UCSD-AML1 (cell line): Measurements from ENCODE around the gene MBNL2.

ENCODE experiments used
- DNase-seq: peaks from one replicate; lab custom pipeline; 2025; ENCODE audit not compliant: unreplicated experiment; lab: John Stamatoyannopoulos, UW

MBNL2 gene

GRCh38 chr13:97319113-97319720 lies 97.1 kb downstream of the MBNL2 start:
- DNase-seq, result no peak

DNA sequence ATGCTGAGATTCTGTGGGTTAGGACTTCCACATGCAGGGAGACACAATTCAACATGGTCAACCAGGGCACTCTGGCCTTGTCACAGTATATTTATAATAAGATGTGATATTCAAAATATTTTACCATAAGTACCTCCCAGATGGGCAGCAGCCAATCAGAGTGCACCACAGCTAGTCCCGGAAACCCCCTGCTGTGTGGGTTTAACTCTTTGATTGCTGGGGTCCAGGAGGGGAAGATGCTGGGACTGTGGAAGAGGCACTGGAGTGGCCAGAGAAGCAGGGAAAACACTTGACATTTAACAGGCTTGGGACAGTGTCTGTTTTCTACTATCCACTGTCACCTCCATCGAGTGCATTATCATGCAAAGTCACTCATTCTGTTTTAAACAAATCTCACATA lies 99.0 kb downstream of the MBNL2 start:
- DNase-seq, result no peak

DNA sequence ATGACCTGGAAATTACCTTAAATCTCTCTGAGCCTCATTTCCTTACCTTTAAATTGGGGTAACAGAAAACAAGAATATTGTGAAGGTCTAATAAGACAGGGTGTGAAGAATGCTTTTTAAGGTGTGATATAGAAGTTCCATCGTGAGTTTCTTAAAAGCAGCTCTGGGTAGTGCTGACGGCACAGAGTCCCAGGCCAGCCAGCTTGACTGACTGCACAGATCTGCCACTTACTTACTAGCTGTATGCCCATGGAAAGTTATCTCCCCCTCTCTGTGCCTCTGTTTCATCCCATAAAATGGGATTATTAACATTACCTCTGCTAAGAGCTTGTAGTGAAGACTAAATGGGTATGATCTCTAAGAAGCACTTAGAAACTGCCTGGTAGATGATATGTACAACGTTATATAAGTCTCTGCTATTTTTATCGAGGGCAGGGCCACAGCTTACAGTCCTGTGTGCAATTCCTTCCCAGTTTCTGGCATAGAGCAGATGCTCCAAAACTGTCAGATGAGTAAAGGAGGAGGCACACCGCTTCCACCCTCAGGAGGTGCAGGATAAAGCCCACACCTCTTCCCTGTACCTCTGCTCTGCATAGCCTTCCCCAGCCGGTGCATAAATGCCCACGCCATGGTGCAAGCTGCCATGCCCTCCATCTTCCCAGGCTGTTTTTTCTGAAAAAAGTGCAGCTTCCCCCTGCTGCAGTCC lies 99.6 kb downstream of the MBNL2 start:
- no peak for DNase-seq

GRCh38 chr13:97322740-97323342 lies 100.7 kb downstream of the MBNL2 start:
- DNase-seq, result no peak

DNA sequence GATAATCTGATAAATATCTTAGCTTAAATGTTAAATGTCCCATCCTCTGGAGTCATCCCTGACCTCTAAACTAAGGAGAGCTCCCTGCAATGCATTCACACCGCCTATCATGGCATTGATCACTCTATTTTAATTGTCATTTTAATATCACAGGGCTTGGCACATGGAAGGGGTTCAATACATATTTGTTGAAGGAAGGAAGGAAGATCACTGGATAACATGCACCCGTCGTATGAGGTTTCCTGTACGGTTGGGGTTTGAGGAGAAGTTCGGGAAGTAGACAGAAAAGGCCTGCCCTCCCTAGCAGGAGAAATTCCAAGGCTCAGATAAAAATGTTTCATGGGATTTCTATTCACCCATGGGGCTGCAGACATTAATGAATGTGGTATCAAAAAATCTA lies 102.0 kb downstream of the MBNL2 start:
- no peak for DNase-seq

DNA sequence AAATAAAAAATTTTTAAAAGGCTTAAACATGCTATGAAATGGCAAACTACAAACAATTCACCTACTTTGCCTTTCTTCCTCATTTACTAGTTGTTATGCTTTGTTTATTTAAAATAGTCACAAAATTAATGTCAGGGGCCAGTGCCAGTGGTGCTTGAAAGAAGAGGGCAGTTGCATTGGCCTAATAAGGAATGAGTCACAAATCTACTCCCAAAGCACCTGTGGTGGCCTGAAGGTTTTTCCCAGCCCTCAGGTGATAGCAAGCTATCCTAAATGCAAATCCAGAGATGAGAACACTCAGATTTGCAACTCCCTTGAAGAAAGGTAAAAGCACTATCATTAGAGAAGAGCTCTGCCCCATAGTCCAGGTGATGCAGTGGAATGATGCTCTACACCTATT lies 103.6 kb downstream of the MBNL2 start:
- DNase-seq, result no peak

DNA sequence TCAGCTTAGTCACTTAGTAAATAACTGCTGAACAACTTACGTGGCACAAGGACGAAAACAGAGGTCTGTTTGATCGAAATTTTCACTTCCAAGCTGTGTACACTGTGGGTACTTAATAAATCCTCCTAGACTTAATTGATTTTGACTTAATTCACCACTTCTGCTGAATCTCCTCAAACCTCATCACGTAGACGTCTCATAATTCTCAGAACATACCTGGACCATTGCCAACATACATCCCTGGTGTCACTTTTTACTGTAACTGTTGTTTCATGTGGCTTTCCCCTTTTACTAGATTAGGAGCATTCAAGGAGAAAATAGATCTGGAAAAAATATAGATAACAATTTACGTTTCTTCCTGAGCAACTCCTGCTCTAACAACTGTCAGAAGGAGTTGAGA lies 105.0 kb downstream of the MBNL2 start:
- no peak for DNase-seq

- no peak for DNase-seq
Measured at GRCh38 chr13:97327506-97328221, 105.5 kb downstream of the MBNL2 start.

DNA sequence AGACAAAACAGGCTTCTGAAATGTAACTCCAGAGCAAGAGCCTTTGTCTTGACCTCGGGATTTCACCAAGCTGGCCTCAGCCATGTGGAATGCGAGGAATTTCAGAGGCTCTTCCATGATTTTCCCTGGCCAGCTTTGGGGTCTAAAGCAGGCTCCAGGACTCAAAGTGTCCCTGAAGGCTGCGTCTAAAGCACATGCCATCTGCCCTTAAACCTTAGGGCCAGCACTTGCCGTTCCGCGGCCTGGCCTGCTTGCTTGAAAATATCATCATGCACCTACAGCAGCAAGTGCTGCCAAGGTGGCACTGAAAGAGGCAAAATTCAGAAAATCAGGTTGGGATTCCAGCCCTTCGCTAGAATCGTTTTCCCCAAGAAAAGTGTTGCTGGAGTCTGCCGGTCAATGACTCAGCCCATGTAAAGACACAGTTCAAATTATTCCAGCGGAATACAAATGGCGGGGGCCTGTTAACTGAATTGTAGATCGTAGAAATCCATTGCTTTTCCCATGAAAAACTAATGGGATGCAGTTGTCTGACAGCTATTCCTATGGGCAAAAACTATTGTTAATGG lies 106.2 kb downstream of the MBNL2 start:
- DNase-seq, result no peak

GRCh38 chr13:97329331-97329730 lies 107.2 kb downstream of the MBNL2 start:
- no peak for DNase-seq

- DNase-seq, result no peak
Measured at GRCh38 chr13:97330448-97330847, 108.3 kb downstream of the MBNL2 start.

DNA sequence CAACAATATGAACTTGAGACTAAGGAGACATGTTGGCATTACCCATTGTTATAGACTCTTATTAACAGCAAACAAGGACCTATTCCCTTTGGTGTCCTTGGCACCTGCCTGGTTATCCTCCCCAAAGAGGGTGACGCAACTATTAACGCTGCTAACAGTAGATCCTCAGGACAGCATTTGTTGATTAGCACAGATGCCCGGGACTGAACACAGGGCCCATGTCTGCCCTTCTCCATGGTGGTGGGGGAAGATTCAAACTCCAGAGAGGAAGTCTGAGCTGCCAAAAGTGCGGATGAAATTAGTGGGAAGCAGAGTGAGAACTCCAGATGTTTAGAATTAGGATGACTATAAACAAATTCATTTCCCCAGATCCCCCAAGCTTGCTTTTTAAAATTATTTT lies 110.6 kb downstream of the MBNL2 start:
- DNase-seq, result no peak

GRCh38 chr13:97333983-97334382 lies 111.8 kb downstream of the MBNL2 start:
- no peak for DNase-seq

- DNase-seq, result no peak
Measured at GRCh38 chr13:97334690-97335089, 112.6 kb downstream of the MBNL2 start.

- no peak for DNase-seq
Measured at GRCh38 chr13:97335488-97336134, 113.5 kb downstream of the MBNL2 start.

DNA sequence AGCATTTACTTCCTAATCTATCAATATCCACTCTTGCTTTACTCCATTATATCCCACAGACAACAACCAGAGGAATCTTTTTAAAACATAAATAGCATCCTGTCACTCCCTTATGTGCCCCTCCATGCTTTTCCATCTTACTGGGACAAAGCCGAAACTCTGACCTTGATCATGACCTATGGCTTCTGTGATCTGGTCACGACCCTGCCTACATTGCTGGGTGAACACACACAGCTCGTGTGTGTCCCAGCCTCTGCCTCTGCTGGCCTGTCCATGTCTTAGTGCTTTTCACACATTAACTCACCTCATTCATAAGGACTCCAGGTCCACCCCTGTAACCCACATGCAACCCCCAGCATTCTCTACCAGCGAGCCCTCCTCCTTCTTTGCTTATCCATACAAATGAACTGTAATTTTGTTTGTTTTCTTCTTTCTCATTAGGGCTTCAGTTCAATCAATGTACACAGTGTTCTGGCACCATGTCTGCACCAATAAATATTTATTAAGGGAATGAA lies 115.9 kb downstream of the MBNL2 start:
- no peak for DNase-seq

DNA sequence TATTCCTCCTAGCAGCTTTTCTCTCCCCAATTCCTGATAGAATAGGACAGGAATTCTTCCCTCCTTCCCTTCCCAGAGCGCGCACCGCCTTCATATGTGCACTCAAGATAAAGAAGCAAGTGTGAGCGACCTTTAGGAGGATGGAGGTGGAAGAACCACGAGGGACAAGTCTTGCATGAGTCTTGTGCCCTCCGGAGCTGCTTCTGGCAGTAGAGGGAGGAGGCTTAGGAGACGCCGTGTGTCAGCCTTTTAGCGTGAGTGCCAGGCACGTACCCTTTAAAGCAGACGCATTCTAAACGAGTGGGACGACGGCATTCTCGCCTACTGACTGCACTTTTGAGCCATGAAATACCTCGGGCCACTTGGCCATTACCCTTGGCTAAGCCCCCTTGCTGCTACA lies 116.4 kb downstream of the MBNL2 start:
- no peak for DNase-seq

- DNase-seq, result no peak
Measured at GRCh38 chr13:97339019-97339987, 117.2 kb downstream of the MBNL2 start.

- no peak for DNase-seq
Measured at GRCh38 chr13:97339988-97340749, 118.0 kb downstream of the MBNL2 start.
